ENCODE measurements around the gene UTS2B.

UTS2B gene

GRCh38 chr3:191327526-191327925 lies 2.8 kb downstream of the UTS2B start:
- no peak for DNase-seq

GRCh38 chr3:191324936-191325335 lies 5.4 kb downstream of the UTS2B start:
- no peak for DNase-seq

- no peak for DNase-seq
These were observed 9.1 kb downstream of the UTS2B start for GRCh38 chr3:191321019-191321767.

GRCh38 chr3:191320316-191320715 lies 10.0 kb downstream of the UTS2B start:
- no peak for DNase-seq

GRCh38 chr3:191316876-191317603 lies 13.3 kb downstream of the UTS2B start:
- no peak for DNase-seq

- DNase-seq = no peak
These were observed 16.1 kb downstream of the UTS2B start for GRCh38 chr3:191314109-191314728.

- no peak for DNase-seq
These were observed 17.0 kb downstream of the UTS2B start for GRCh38 chr3:191313296-191313695.

GRCh38 chr3:191307341-191307740 lies 23.0 kb downstream of the UTS2B start:
- DNase-seq = no peak

- no peak for DNase-seq
These were observed 23.9 kb downstream of the UTS2B start for GRCh38 chr3:191306428-191306827.

- no peak for DNase-seq
These were observed 26.7 kb downstream of the UTS2B start for GRCh38 chr3:191303596-191303995.

GRCh38 chr3:191302451-191302850 lies 27.9 kb downstream of the UTS2B start:
- DNase-seq = no peak

GRCh38 chr3:191301782-191302411 lies 28.4 kb downstream of the UTS2B start:
- no peak for DNase-seq

- DNase-seq = no peak
These were observed 29.3 kb downstream of the UTS2B start for GRCh38 chr3:191301017-191301416.

- no peak for DNase-seq
These were observed 29.9 kb downstream of the UTS2B start for GRCh38 chr3:191300422-191300821.

- DNase-seq = no peak
These were observed 31.5 kb downstream of the UTS2B start for GRCh38 chr3:191298846-191299245.

GRCh38 chr3:191296041-191296541 lies 34.2 kb downstream of the UTS2B start:
- DNase-seq = no peak

- no peak for DNase-seq
These were observed 36.0 kb downstream of the UTS2B start for GRCh38 chr3:191294291-191294690.

- no peak for DNase-seq
These were observed 37.9 kb downstream of the UTS2B start for GRCh38 chr3:191292243-191293015.

- DNase-seq = no peak
These were observed 39.9 kb downstream of the UTS2B start for GRCh38 chr3:191290311-191291025.

- DNase-seq = no peak
These were observed 46.9 kb downstream of the UTS2B start for GRCh38 chr3:191283400-191283799.

Measured in nucleus accumbens (tissue), 56 donors.